GM21423 (cell line): ENCODE data around the gene VANGL1.
"Not testable (repeated sequence)": the region's sequence is repeated elsewhere in the genome, so short reads cannot be mapped to it uniquely, and the experiment has no call there.

Experiments
- ATAC-seq: cut with Tn5 transposase; IDR thresholded peaks from one replicate; pipeline ENCODE4 v1.9.1; 2021; ENCODE audit warnings: mild to moderate bottlenecking, moderate library complexity; ENCODE audit not compliant: unreplicated experiment

Gene VANGL1

DNA sequence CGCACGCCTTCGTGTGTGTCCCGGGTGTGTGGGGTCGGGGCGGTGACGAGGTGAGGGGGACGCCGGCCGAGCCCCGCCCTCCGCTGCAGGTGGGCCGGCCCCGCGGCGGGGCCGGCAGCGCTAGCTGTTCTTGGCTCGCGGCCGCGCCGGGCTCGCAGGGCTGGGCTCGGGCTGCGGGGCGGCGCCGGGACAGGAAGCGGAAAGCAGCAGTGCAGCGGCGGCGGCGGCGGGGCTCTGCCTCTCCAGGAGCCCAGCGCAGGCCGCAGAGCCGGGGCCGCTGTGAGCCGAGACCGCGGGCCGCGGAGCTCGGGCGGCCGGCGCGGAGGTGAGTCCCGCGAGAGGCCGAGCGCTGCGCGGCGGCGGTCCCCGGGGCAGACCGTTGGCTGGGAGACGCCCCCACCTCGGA, at the start of gene VANGL1:
TSS of gene VANGL1 (plus strand) at position 209 of the 406 bp plus-strand sequence. CDS start 9,444 bp downstream, outside the sequence.
- ATAC-seq = peak; percentile 59

- no peak for ATAC-seq
These were observed 49.5 kb upstream of the VANGL1 start for GRCh38 chr1:115592264-115592663.

GRCh38 chr1:115593365-115594259, 48.2 kb upstream of the VANGL1 start:
- ATAC-seq = no peak

DNA sequence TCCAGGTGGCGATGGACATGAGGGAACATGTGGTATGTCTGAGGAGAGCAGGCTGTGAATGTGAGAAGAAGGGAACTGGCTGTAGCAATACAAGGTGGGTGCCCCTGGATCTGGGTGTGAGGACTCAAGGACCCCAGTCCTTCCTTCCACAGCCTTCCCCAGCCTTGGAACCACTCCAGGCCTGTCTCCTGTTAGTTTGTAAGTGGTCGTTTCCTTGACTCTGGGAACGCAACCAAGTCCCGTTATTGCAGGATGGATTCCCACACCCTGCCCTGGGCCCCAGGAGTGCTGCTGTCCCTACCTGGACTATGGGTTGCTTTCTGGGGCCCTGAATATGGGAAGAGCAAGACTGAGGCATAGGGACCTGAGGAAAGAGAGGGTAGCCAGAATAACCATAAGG, 47.2 kb upstream of the VANGL1 start:
- no peak for ATAC-seq

DNA sequence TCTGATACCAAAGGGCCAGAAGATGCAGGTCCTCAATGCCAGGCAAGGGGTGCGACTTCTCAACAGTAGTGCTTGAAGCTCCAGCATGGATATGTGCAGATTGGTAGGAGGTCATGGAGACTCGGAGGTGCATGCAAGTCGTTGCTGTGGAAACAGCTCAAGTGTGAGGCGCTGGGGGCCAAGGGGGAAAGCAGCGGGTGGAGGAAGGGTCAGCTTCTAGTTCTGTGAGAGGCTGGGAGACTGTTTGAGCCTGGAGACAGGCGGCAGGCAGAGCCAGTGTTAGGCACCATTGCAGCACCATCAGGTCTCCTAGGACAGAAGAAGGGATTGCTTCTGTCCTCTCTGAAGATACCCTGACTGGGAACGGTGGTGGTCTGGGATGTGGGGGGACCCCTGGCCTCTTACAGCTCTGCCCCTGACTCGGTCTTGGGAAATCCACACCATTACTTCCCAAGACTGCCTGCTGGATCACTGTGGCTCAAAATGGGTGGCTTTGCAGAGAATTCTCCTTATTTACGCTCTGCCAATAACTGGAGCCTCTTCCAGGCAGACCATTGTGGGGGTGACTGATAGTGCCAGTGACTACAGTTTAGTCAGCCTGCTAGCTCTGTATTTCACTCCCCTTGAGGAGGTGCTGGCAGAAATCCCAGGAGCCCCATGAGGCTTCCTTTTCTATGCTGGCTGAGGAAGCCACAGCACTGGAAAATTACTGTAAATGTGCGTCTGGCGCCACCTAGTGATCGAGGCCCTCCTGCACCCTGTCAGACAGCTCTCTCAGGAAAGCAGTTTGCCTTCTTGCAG, 46.3 kb upstream of the VANGL1 start:
- ATAC-seq = no peak

DNA sequence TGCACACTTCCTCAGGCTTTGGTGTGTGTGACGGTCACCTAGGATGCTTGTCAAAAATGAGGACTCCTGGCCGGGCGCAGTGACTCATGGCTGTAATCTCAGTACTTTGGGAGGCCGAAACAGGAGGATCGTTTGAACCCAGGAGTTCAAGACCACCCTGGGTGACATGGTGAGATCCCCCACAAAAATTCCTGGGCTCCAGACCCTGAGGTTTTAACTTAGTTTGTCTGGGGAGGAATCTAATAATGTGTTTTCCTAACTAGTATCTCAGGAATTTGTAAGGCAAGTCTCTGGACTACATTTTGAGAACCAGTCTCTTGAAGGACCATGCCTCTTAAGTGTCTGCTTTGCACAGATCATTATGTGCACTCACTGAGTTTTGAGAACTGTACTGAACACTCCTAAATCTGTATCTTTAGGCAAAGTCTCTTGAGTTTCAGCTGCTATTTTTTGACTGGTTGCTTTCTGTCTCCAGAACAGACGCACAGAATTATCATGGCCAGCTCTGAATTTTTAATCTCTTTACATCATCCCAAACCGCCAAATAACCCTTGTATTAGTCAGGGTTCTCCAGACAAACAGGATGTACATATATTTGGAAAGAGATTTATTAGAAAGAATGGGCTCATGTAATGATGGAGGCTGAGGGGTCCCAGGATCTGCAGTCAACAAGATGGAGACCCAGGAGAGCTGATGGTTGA, 45.5 kb upstream of the VANGL1 start:
- no peak for ATAC-seq

DNA sequence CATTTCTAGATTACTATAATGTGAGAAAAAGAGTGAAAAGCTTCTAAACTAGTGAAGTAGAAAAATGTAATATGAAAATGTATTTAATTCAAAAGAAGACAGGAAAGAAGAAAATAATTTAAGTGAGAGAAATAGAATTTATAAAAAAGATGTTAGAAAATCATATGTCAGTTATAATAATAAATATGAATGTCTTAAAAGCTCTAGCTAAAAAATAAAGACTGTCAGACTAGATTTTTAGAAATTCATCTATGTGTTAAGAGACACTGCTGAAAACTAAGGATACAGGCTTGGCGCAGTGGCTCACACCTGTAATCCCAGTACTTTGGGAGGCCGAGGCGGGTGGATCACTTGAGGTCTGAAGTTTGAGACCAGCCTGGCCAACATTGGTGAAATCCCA, 37.3 kb upstream of the VANGL1 start:
- no peak for ATAC-seq

- ATAC-seq = no peak
These were observed 35.5 kb upstream of the VANGL1 start for GRCh38 chr1:115606305-115606704.

- no peak for ATAC-seq
These were observed 32.7 kb upstream of the VANGL1 start for GRCh38 chr1:115609021-115609420.

DNA sequence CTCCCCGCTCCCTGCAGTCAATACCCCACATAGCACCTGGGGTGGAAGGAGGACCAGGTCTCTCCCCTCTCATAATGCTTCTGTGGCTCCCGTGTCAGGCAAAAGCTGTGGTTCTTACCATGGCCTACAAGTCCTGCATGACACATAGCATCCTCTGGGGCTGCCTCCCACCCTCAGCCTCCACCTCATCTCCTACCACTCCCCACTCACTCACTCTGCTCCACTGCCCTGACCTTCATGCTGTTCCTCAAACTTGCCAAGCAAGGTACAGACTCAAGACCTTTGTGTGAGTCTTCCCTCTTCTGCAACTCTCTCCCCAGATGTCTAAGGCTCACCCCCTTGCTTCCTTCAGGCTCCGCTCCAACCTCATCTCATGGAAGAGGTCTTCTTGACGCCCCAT, 28.0 kb upstream of the VANGL1 start:
- ATAC-seq = no peak

GRCh38 chr1:115620453-115620852, 21.3 kb upstream of the VANGL1 start:
- ATAC-seq = no peak

DNA sequence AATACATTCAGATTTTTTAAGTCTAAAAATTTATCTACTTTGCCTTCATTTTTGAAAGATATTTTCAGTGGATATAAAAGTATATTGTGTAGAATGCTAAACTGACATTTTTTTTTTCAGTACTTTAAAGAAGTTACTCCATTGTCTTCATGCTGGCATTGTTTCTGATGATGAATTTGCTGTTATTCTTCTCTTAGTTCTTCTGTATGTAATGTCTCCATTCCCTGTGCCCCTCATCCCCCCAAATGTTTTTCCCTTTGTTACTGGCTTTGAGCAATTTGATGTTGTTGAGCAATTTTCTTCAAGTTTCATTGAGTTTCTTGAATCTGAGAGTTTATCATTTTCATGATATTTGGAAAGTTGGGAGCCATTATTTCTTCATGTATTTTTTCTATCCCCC, 20.8 kb upstream of the VANGL1 start:
- ATAC-seq = no peak

GRCh38 chr1:115624859-115625258, 16.9 kb upstream of the VANGL1 start:
- ATAC-seq = no peak

DNA sequence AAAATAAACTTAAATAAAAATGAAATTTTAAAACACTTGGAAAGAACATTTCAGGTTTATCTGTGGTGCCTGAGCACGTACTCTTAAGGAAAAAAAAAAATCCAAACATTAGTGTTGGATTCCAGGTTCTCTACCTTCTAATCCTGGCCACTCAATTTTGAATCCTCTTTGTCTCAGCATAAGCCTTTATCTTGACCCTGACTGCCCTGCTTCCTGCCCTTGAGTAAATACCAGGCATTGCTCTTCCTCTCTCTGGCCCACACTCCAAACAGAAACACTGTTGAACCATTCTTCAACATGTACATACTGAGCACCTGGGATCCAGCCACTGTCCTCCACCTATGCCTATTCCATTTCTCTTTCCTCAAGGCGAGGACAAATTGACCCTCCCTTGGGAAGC, 11.4 kb upstream of the VANGL1 start:
- ATAC-seq = no peak

- no peak for ATAC-seq
These were observed 9.3 kb upstream of the VANGL1 start for GRCh38 chr1:115632251-115633026.

DNA sequence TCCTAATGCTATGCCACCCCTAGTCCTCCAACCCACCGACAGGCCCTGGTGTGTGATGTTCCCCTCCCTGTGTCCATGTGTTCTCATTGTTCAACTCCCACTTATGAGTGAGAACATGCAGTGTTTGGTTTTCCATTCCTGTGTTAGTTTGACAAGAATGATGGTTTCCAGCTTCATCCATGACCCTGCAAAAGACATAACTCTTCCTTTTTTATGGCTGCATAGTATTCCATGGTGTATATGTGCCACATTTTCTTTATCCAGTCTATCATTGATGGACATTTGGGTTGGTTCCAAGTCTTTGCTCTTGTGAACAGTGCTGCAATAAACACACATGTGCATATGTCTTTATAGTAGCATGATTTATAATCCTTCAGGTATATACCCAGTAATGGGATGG, 8.2 kb upstream of the VANGL1 start:
- ATAC-seq = not testable (repeated sequence)

DNA sequence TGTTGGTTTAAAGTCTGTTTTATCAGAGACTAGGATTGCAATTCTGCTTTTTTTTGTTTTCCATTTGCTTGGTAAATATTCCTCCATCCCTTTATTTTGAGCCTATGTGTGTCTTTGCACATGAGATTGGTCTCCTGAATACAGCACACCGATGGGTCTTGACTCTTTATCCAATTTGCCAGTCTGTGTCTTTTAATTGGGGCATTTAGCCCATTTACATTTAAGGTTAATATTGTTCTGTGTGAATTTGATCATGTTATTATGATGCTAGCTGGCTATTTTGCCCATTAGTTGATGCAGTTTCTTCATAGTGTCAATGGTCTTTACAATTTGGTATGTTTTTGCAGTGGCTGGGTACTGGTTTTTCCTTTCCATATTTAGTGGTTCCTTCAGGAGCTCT, 4.5 kb upstream of the VANGL1 start:
- not testable (repeated sequence) for ATAC-seq

DNA sequence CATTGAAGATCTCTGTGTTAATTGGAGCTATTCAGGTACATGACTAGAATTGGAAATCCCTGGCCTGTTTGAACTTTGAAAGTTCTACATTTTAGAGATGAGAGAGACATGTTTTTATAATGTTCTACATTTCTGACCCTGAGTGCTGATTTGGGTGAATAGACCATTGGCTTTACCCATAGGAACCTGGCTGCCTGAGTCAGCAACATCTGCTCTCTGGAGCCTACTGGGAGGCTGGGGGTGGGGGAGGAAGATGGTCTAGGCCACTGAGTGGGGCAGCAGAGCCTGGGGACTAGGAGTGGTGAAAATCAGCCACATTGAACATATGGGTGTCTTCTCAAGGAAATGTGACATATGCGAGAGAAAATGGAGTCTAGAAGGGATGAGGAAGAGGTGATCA, 1.4 kb upstream of the VANGL1 start:
- no peak for ATAC-seq

DNA sequence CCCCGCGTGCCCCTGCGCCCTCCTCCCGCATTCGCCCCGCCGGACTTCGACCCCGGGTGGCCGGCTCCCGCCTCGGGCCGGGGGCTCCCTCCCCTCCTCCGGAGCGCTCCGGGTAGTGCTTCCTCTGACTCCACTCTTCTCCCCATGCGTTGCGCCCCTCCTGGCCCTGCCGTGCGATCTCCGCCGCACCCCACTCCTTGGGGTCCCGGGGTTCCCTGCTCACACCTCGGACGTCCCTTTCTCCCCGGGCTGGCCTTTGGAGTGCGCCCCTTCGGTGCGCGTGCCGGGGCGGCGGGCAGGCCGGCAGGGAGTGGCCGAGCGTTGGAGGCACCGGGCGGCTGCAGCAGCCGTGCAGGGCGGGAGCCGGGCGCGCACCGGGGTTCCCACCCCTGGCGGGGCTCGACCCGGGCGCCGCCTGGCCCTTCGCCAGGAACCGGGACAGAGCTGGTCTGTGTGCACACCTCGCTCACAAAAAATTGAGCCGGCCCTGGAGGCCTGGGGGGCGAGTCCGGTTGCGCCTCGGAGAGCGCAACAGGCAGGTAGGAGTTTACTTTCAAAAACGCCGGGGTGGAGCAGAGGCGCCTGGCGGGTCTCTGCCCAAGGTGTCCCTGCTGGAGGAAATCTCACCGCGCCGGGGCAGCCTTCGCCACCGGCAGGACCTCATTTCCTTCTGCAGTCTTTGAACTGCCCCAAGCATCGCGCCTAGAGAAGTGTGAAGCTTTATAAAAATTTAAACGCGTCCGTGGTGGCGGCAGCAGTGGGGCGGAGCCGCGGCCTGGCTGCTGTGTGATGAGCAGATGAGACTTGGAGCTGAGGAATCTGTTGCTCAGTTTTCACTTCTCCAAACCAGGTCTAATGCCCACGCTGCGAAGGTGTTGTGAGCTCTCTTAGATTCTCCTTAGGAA, 650 bp downstream of the VANGL1 start:
- ATAC-seq = peak; percentile 66

DNA sequence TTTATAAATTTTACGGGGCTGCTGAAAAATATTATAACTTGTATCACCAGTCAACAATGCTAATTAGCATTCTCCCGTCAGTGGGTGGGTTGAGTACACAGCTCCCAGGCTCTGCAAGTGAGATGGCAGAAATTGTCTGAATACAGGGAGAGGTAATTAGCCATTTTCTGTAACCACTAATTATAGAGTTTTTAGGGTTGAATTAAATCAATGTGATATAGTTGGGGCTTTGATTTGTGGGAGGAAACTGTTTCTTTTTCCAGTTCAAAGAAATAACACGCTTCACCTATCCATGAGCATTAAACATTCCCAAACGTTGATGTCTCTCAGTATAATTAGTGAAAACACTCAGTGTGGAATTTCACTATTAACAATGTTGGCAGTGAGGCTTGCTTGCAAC, 1.5 kb downstream of the VANGL1 start:
- no peak for ATAC-seq
